HCT116 (cell line): Measurements from ENCODE around the gene CLDN14. TPM values are rescaled to one million over a fixed set of nuclear protein-coding genes. Genes with fewer than 3 reads are reported as not detected.

Experiments used
- ATAC-seq: fragments of 200-7000 bp; cut with Tn5 transposase; 2 replicates; pipeline ENCODE4 v1.9.1; 2020; ENCODE audit warnings: mild to moderate bottlenecking, moderate library complexity
- BruUV-seq: library from RNA; stranded (reverse); fragments of 400-500 nt; replicated peaks from 2 replicates; lab custom pipeline; 2021; lab: Mats Ljungman, UMichigan
- CTCF ChIA-PET: fragments of 300-600 bp; sonication (Branson Sonifier 250); formaldehyde crosslinking; loops from one replicate; lab custom pipeline; 2021; ENCODE audit warnings: antibody characterized with exemption; lab: Charles Lee
- POLR2A ChIA-PET: fragments of 300-600, 350-600 bp; sonication (Branson Sonifier 250); formaldehyde crosslinking; loops from one replicate; lab custom pipeline; 2021; ENCODE audit warnings: antibody characterized with exemption; lab: Charles Lee
- RAD21 ChIA-PET, 2 experiments: fragments of 300-600 bp; sonication (Branson Sonifier 250); formaldehyde crosslinking; loops; one replicate each; lab custom pipeline; 2023; ENCODE audit warnings: low total read pairs in 2 of 2; ENCODE audit not compliant: uncharacterized antibody in 2 of 2, unreplicated experiment in 2 of 2, low non-redundant PET in 1 of 2; lab: Charles Lee
- DNase-seq: peaks from one replicate; pipeline ENCODE4 v3.0.0-alpha.2; 2010; ENCODE audit warnings: low read depth, low spot score
- H2AFZ ChIP-seq: fragments of 200-600 bp; shearing (Covaris generic), sonication (generic); 2 replicates; pipeline ENCODE4 v1.6.1; 2017; ENCODE audit warnings: low read depth, mixed run types, mixed read lengths, antibody characterized with exemption, low read length; ENCODE audit not compliant: poor library complexity, severe bottlenecking
- H3K27ac ChIP-seq: 2 replicates; pipeline ENCODE4 v1.5.1; 2012; ENCODE audit warnings: low read depth, low read length
- H3K27me3 ChIP-seq: fragments of 200-600 bp; sonication (generic); 2 replicates; pipeline ENCODE4 v1.6.1; 2016; ENCODE audit warnings: mixed run types, low read length, mixed read lengths; ENCODE audit not compliant: insufficient read depth
- H3K36me3 ChIP-seq, 2 experiments: fragments of 200-500 bp in 1 of 2; fragments of 200-600 bp in 1 of 2; sonication (Bioruptor generic) in 1 of 2; sonication (generic) in 1 of 2; 2 replicates each; pipeline versions ENCODE4 v1.5.1 to v1.6.1; 2014 to 2016; ENCODE audit warnings: low read length in 2 of 2, inconsistent platforms in 1 of 2, mixed read lengths in 1 of 2, mixed run types in 1 of 2; ENCODE audit not compliant: insufficient read depth in 2 of 2, control insufficient read depth in 1 of 2
- H3K4me1 ChIP-seq, 2 experiments: fragments of 200-600 bp in 1 of 2; sonication (generic) in 1 of 2; 2 replicates each; pipeline versions ENCODE4 v1.5.1 to v1.6.1; 2012 to 2017; ENCODE audit warnings: low read length in 2 of 2, inconsistent platforms in 1 of 2, mild to moderate bottlenecking in 1 of 2, mixed read lengths in 1 of 2, mixed run types in 1 of 2, moderate library complexity in 1 of 2; ENCODE audit not compliant: insufficient read depth in 2 of 2, control insufficient read depth in 1 of 2
- H3K4me2 ChIP-seq: fragments of 200-600 bp; sonication (generic); 2 replicates; pipeline ENCODE4 v1.6.1; 2017; ENCODE audit warnings: mixed run types, low read length, mixed read lengths
- H3K4me3 ChIP-seq, 2 experiments: fragments of 200-600 bp in 1 of 2; sonication (generic) in 1 of 2; replicated peaks in 1 of 2; 2 replicates each; pipeline ENCODE4 v1.5.1; 2011 to 2016; ENCODE audit warnings: low read length in 2 of 2, control low read depth in 1 of 2, low read depth in 1 of 2, mild to moderate bottlenecking in 1 of 2, mixed read lengths in 1 of 2, mixed run types in 1 of 2
- H3K79me2 ChIP-seq: fragments of 200-600 bp; sonication (generic); 2 replicates; pipeline ENCODE4 v1.6.1; 2017; ENCODE audit warnings: mild to moderate bottlenecking, mixed run types, low read length, moderate library complexity, mixed read lengths; ENCODE audit not compliant: insufficient read depth
- H3K9ac ChIP-seq: fragments of 200-600 bp; sonication (generic); 2 replicates; pipeline ENCODE4 v1.6.1; 2016; ENCODE audit warnings: low read length, mixed read lengths
- H3K9me2 ChIP-seq: fragments of 200-600 bp; sonication (generic), shearing (Covaris generic); 2 replicates; pipeline ENCODE4 v1.6.1; 2017; ENCODE audit warnings: mixed run types, mild to moderate bottlenecking, moderate library complexity; ENCODE audit not compliant: insufficient read depth
- H3K9me3 ChIP-seq, 2 experiments: fragments of 200-500 bp in 1 of 2; fragments of 200-600 bp in 1 of 2; sonication (Bioruptor generic) in 1 of 2; sonication (generic) in 1 of 2; 2 replicates each; pipeline ENCODE4 v1.6.1; 2014 to 2017; ENCODE audit warnings: low read length in 2 of 2, mixed read lengths in 2 of 2, inconsistent platforms in 1 of 2, low read depth in 1 of 2, mild to moderate bottlenecking in 1 of 2, mixed run types in 1 of 2, moderate library complexity in 1 of 2; ENCODE audit not compliant: control insufficient read depth in 1 of 2, insufficient read depth in 1 of 2
- H4K20me1 ChIP-seq: fragments of 200-600 bp; sonication (generic), shearing (Covaris generic); 2 replicates; pipeline ENCODE4 v1.6.1; 2017; ENCODE audit warnings: mixed run types, mild to moderate bottlenecking, moderate library complexity; ENCODE audit not compliant: insufficient read depth
- CBX3 ChIP-seq: IDR thresholded peaks from 2 replicates; pipeline ENCODE4 v1.6.1; 2012; ENCODE audit warnings: low read depth
- EGR1 ChIP-seq: IDR thresholded peaks from 2 replicates; pipeline ENCODE4 v1.6.1; 2012; ENCODE audit warnings: low read depth
- ELF1 ChIP-seq: IDR thresholded peaks from 2 replicates; pipeline ENCODE4 v1.6.1; 2012; ENCODE audit warnings: low read depth, borderline replicate concordance
- FOSL1 ChIP-seq: IDR thresholded peaks from 2 replicates; pipeline ENCODE4 v1.6.1; 2012; ENCODE audit warnings: low read depth
- JUND ChIP-seq: IDR thresholded peaks from 2 replicates; pipeline ENCODE4 v1.6.1; 2012
- POLR2AphosphoS5 ChIP-seq: IDR thresholded peaks from 2 replicates; pipeline ENCODE4 v1.6.1; 2011; ENCODE audit warnings: mild to moderate bottlenecking, low read depth, low read length, moderate library complexity
- RAD21 ChIP-seq: IDR thresholded peaks from 2 replicates; pipeline ENCODE4 v1.6.1; 2012; ENCODE audit warnings: low read depth, mild to moderate bottlenecking
- SRF ChIP-seq: IDR thresholded peaks from 2 replicates; pipeline ENCODE4 v1.6.1; 2012; ENCODE audit warnings: low read depth
- ZFX ChIP-seq: fragments of 450-650 bp; IDR thresholded peaks from 2 replicates; pipeline ENCODE4 v1.6.1; 2017
- ZNF274 ChIP-seq: fragments of 200-500 bp; sonication (Bioruptor generic); IDR thresholded peaks from 2 replicates; pipeline ENCODE4 v1.6.1; 2014; ENCODE audit warnings: mild to moderate bottlenecking, low read depth, low read length, inconsistent platforms
- intact Hi-C: fragments of 100-400 bp; cut with micrococcal nuclease; formaldehyde crosslinking; loops from 2 replicates; pipeline ENCODE4 v1.10.0; 2022
- total RNA-seq: library from RNA; stranded (reverse); gene quantifications from one replicate; pipeline ENCODE4 v1.2.1, GENCODE V29; 2021; ENCODE audit not compliant: unreplicated experiment
- TF ChIP-seq, protein P1 (sequence below), 3 experiments: fragments of 200-600 bp in 1 of 3; sonication (generic) in 1 of 3; IDR thresholded peaks in 2 of 3; conservative IDR thresholded peaks in 1 of 3; 2 replicates each; pipeline ENCODE4 v1.5.1; 2012 to 2017; ENCODE audit warnings: low read depth in 2 of 3, low read length in 2 of 3, antibody characterized with exemption in 1 of 3, borderline replicate concordance in 1 of 3, control low read depth in 1 of 3, mild to moderate bottlenecking in 1 of 3, mixed read lengths in 1 of 3, mixed run types in 1 of 3, moderate library complexity in 1 of 3; ENCODE audit not compliant: insufficient read depth in 1 of 3
- TF ChIP-seq, protein P2 (sequence below): IDR thresholded peaks from 2 replicates; pipeline ENCODE4 v1.6.1; 2012; ENCODE audit warnings: low read depth
- TF ChIP-seq, protein P3 (sequence below): IDR thresholded peaks from 2 replicates; pipeline ENCODE4 v1.6.1; 2012

The CLDN14 gene
- total RNA-seq, 1 experiment from 2014 or later: not detected

DNA sequence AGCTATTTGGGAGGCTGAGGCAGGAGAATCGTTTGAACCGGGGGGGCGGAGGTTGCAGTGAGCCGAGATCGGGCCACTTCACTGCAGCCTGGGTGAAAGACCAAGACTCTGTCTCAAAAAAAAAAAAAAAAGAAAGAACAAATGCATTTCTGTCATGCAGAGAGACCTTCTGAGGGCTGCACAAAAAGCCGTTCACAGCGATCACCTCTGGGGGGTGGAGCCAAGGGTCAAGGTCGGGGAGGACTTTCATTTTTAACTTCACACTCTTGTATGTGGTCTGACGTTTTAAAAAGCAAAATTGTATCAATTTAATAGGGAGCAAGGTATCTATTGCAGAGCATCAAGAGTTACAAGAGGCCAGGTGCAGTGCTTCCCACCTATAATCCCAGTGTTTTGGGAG is 26.6 kb upstream of the CLDN14 start:
- intact Hi-C loops: loop anchor here (10.0 kb wide), 1 partner anchor 128 kb away; no protein-coding TSS in a partner anchor
- no peak overlapping the region for H3K4me3 ChIP-seq
- ChIA-PET CTCF (no interaction called here), POLR2A (no interaction called here), RAD21 (no interaction called here)
- H3K36me3 ChIP-seq: no peaks in the 10 kb centered on the region
- TF ChIP-seq JUND: no peak
- H3K27ac ChIP-seq: no peak overlapping the region
- H4K20me1 ChIP-seq: no peaks in the 10 kb centered on the region
- no peaks in the 10 kb centered on the region for H3K9me3 ChIP-seq
- H3K9ac ChIP-seq: no peak overlapping the region
- DNase-seq: no peak
- no peak overlapping the region for H2AFZ ChIP-seq
- no peaks in the 10 kb centered on the region for H3K27me3 ChIP-seq
- H3K79me2 ChIP-seq: no peaks in the 10 kb centered on the region
- ATAC-seq: no peak
- H3K9me2 ChIP-seq: no peaks in the 10 kb centered on the region
- H3K4me2 ChIP-seq: no peak overlapping the region
- H3K4me1 ChIP-seq: peaks cover 5 to 8% of the 10 kb centered on the region in 2 experiments; a peak in 3 of 4 replicates
- no TSS peak for BruUV-seq

DNA sequence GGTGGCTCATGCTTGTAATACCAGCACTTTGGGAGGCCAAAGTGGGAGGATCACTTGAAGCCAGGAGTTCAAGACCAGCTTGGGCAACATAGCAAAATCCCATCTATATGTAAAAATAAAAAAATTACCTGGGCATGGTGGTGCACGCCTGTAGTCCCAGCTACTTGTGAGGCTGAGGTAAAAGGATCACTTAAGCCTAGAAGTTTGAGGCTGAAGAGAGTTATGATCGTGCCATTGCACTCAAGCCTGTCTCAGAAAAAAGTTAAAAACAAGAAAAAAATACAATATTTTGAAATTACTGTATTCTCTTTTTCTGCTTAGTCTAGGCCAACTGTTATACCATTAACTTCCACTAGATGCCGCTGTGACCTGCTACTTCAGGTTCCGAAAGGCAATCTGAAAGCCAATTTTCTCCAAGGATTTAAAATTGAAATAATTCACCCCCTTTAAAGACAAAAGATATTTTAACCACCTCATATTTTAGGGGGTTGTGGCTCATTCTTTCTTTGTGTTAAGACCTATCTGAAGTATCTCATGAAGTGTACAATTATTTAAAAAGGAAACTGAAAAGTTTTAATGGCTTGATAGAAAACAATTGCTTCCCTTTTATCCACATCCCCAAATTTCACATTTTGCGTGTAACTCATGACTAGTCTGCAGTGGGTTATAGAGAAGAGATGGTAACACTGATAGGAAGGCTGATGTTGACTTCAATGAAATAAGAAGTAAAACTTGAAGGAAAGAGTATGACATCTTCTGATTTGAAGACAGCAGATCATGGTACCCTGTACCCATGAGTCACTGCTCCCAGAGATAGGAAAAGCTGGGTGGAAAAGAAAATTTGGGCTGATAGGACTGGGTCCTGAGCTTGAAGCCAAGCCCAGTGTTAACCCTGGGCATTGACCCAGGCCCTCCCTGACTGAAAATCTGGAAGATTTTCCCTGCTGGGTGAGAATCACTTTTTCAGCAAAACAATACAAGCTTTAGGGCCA is 24.4 kb upstream of the CLDN14 start:
- ChIA-PET CTCF (interaction anchor here (0.7 to 1.3 kb wide), 7 partner anchors 83 to 460 kb away, joined by 3 to 6 read pairs (median 4); no protein-coding TSS in a partner anchor), RAD21 (interaction anchor here in 1 of 2 experiments (0.8 kb wide), 1 partner anchor 126 kb away, joined by 4 read pairs; no protein-coding TSS in a partner anchor), POLR2A (no interaction called here)
- ATAC-seq: peak; percentile 22; the same call in 1 of the 2 replicates
- Histone ChIP-seq H3K4me3 (no peak overlapping the region), H3K27ac (no peak overlapping the region), H3K4me1 (no peaks in the 10 kb centered on the region; a peak in 1 of 4 replicates), H3K9ac (no peak overlapping the region), H2AFZ (peak overlapping the region; percentile 46), H3K27me3 (no peaks in the 10 kb centered on the region), H4K20me1 (no peaks in the 10 kb centered on the region), H3K4me2 (0 out of 2 replicates have a peak overlapping the region, but pooled peaks have one; percentile 8), H3K79me2 (no peaks in the 10 kb centered on the region), H3K36me3 (no peaks in the 10 kb centered on the region), H3K9me2 (no peaks in the 10 kb centered on the region), H3K9me3 (no peaks in the 10 kb centered on the region)
- BruUV-seq: no TSS peak
- TF ChIP-seq CBX3 (no peak), SRF (no peak), EGR1 (no peak), POLR2AphosphoS5 (no peak), RAD21 (peak; percentile 77), ZFX (no peak), ZNF274 (no peak), FOSL1 (no peak), ELF1 (no peak)
- TF ChIP-seq, protein P1, sequence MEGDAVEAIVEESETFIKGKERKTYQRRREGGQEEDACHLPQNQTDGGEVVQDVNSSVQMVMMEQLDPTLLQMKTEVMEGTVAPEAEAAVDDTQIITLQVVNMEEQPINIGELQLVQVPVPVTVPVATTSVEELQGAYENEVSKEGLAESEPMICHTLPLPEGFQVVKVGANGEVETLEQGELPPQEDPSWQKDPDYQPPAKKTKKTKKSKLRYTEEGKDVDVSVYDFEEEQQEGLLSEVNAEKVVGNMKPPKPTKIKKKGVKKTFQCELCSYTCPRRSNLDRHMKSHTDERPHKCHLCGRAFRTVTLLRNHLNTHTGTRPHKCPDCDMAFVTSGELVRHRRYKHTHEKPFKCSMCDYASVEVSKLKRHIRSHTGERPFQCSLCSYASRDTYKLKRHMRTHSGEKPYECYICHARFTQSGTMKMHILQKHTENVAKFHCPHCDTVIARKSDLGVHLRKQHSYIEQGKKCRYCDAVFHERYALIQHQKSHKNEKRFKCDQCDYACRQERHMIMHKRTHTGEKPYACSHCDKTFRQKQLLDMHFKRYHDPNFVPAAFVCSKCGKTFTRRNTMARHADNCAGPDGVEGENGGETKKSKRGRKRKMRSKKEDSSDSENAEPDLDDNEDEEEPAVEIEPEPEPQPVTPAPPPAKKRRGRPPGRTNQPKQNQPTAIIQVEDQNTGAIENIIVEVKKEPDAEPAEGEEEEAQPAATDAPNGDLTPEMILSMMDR (IDR thresholded peaks at IDR 0.05 in 2 of 3, conservative IDR thresholded peaks at IDR 0.05 in 1 of 3; ENCODE audit: borderline replicate concordance in 1 of 3, insufficient read depth in 1 of 3, low read depth in 2 of 3, low read length in 2 of 3): peak; percentile 53 to 84 (median 80); a peak in 5 of 6 replicates
- TF ChIP-seq, protein P2, sequence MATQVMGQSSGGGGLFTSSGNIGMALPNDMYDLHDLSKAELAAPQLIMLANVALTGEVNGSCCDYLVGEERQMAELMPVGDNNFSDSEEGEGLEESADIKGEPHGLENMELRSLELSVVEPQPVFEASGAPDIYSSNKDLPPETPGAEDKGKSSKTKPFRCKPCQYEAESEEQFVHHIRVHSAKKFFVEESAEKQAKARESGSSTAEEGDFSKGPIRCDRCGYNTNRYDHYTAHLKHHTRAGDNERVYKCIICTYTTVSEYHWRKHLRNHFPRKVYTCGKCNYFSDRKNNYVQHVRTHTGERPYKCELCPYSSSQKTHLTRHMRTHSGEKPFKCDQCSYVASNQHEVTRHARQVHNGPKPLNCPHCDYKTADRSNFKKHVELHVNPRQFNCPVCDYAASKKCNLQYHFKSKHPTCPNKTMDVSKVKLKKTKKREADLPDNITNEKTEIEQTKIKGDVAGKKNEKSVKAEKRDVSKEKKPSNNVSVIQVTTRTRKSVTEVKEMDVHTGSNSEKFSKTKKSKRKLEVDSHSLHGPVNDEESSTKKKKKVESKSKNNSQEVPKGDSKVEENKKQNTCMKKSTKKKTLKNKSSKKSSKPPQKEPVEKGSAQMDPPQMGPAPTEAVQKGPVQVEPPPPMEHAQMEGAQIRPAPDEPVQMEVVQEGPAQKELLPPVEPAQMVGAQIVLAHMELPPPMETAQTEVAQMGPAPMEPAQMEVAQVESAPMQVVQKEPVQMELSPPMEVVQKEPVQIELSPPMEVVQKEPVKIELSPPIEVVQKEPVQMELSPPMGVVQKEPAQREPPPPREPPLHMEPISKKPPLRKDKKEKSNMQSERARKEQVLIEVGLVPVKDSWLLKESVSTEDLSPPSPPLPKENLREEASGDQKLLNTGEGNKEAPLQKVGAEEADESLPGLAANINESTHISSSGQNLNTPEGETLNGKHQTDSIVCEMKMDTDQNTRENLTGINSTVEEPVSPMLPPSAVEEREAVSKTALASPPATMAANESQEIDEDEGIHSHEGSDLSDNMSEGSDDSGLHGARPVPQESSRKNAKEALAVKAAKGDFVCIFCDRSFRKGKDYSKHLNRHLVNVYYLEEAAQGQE: no peak
- TF ChIP-seq, protein P3, sequence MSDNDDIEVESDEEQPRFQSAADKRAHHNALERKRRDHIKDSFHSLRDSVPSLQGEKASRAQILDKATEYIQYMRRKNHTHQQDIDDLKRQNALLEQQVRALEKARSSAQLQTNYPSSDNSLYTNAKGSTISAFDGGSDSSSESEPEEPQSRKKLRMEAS: no peak
- intact Hi-C loops: loop anchor here (1.0 to 10.0 kb wide), 2 partner anchors 130 to 423 kb away; no protein-coding TSS in a partner anchor
- DNase-seq: peak; percentile 34
